HEK293T (cell line): ENCODE data around the gene SLC35B2.

Experiments
- ARNT ChIP-seq: fragments of 450-650 bp; IDR thresholded peaks from 2 replicates; pipeline ENCODE4 v1.6.1; 2017; ENCODE audit warnings: mild to moderate bottlenecking
- BHLHE40 ChIP-seq: fragments of 450-650 bp; IDR thresholded peaks from 2 replicates; pipeline ENCODE4 v1.6.1; 2016; ENCODE audit warnings: mild to moderate bottlenecking, moderate library complexity, borderline replicate concordance
- CTBP1 ChIP-seq: fragments of 450-650 bp; IDR thresholded peaks from 2 replicates; pipeline ENCODE4 v1.6.1; 2016; ENCODE audit warnings: borderline replicate concordance
- FOXA1 ChIP-seq: fragments of 450-650 bp; IDR thresholded peaks from 2 replicates; pipeline ENCODE4 v1.6.1; 2016; ENCODE audit warnings: mild to moderate bottlenecking
- FOXK2 ChIP-seq: fragments of 450-650 bp; IDR thresholded peaks from 2 replicates; pipeline ENCODE4 v1.6.1; 2016; ENCODE audit warnings: mild to moderate bottlenecking
- FOXM1 ChIP-seq: fragments of 450-650 bp; IDR thresholded peaks from 2 replicates; pipeline ENCODE4 v1.6.1; 2017; ENCODE audit warnings: mild to moderate bottlenecking, borderline replicate concordance
- L3MBTL2 ChIP-seq: fragments of 450-650 bp; conservative IDR thresholded peaks from 2 replicates; pipeline ENCODE4 v1.6.1; 2016; ENCODE audit warnings: mild to moderate bottlenecking
- NFRKB ChIP-seq: fragments of 450-650 bp; IDR thresholded peaks from 2 replicates; pipeline ENCODE4 v1.6.1; 2016; ENCODE audit warnings: mild to moderate bottlenecking, moderate library complexity
- PKNOX1 ChIP-seq: fragments of 450-650 bp; IDR thresholded peaks from 2 replicates; pipeline ENCODE4 v1.6.1; 2016
- SP1 ChIP-seq: fragments of 450-650 bp; IDR thresholded peaks from 2 replicates; pipeline ENCODE4 v1.6.1; 2017
- SUZ12 ChIP-seq: fragments of 450-650 bp; IDR thresholded peaks from 2 replicates; pipeline ENCODE4 v1.6.1; 2016; ENCODE audit warnings: mild to moderate bottlenecking

GRCh38 chr6:44256775-44257024 lies 628 bp downstream of the SLC35B2 start:
- TF ChIP-seq SP1 (no peak), PKNOX1 (no peak), FOXK2 (no peak), CTBP1 (no peak), FOXM1 (no peak), BHLHE40 (no peak), NFRKB (no peak), FOXA1 (no peak), ARNT (no peak), SUZ12 (no peak), L3MBTL2 (no peak)
